HepG2 (cell line): ENCODE data around the gene MPP7. TPM values are rescaled to one million over a fixed set of nuclear protein-coding genes. Genes with fewer than 3 reads are reported as not detected.
A peak's percentile ranks its signal among the peaks of the same experiment; 100 is the strongest.

ENCODE experiments used
- ATAC-seq: fragments of 200-7000 bp; cut with Tn5 transposase; 3 replicates; pipeline ENCODE4 v1.9.1; 2020; ENCODE audit warnings: mild to moderate bottlenecking, moderate library complexity
- BruUV-seq: library from RNA; stranded (reverse); fragments of 400-500 nt; replicated peaks from 2 replicates; lab custom pipeline; 2021; lab: Mats Ljungman, UMichigan
- CTCF ChIA-PET: fragments of 300-600 bp; formaldehyde crosslinking; extraction: SDS; loops from one replicate; lab custom pipeline; 2021; ENCODE audit warnings: low total read pairs, inconsistent platforms, low intra/inter-chr PET ratio; lab: Yijun Ruan, JAX
- POLR2A ChIA-PET: fragments of 350-600 bp; sonication (Branson Sonifier 250); formaldehyde crosslinking; loops from one replicate; lab custom pipeline; 2020; ENCODE audit warnings: antibody characterized with exemption, inconsistent platforms; lab: Yijun Ruan, JAX
- DNase-seq: peaks from one replicate; pipeline ENCODE4 v3.0.0-alpha.2; 2015; ENCODE audit warnings: low spot score
- FAIRE-seq: peaks from 3 replicates; lab custom pipeline; 2011; peaks lifted over from hg19 to GRCh38; lab: Jason Lieb, UNC
- H2AFZ ChIP-seq: one replicate; pipeline ENCODE4 v1.6.1; 2011; ENCODE audit warnings: low read length, inconsistent platforms
- H3K27ac ChIP-seq: fragments of 300-600 bp; 3 replicates; pipeline ENCODE4 v1.8.0; 2011; ENCODE audit warnings: mixed run types, mild to moderate bottlenecking, mixed read lengths, low read length, inconsistent platforms; ENCODE audit not compliant: insufficient read depth; ENCODE audit errors: extremely low read length
- H3K27me3 ChIP-seq, 2 experiments: fragments of 200-600 bp in 1 of 2; 2 replicates in 1 of 2; 3 replicates in 1 of 2; pipeline versions ENCODE4 v1.6.0 to v1.8.0; 2011; ENCODE audit warnings: low read length in 2 of 2, mild to moderate bottlenecking in 2 of 2, moderate library complexity in 2 of 2, inconsistent platforms in 1 of 2; ENCODE audit not compliant: insufficient read depth in 2 of 2, control insufficient read depth in 1 of 2
- H3K36me3 ChIP-seq, 2 experiments: fragments of 200-600 bp in 1 of 2; replicated peaks in 1 of 2; 2 replicates in 1 of 2; 3 replicates in 1 of 2; pipeline versions ENCODE4 v1.5.1 to v1.8.0; 2011; ENCODE audit warnings: low read length in 2 of 2, inconsistent platforms in 1 of 2; ENCODE audit not compliant: insufficient read depth in 2 of 2, control insufficient read depth in 1 of 2
- H3K4me1 ChIP-seq: 2 replicates; pipeline ENCODE4 v1.5.1; 2012; ENCODE audit warnings: low read length, inconsistent platforms; ENCODE audit not compliant: insufficient read depth
- H3K4me2 ChIP-seq: 2 replicates; pipeline ENCODE4 v1.6.0; 2011; ENCODE audit warnings: low read depth, low read length, inconsistent platforms
- H3K4me3 ChIP-seq, 3 experiments: fragments of 200-600 bp in 1 of 3; sonication (generic), shearing (Covaris generic) in 1 of 3; replicated peaks in 1 of 3; 2 replicates each; pipeline ENCODE4 v1.5.1; 2011 to 2016; ENCODE audit warnings: low read length in 3 of 3, inconsistent platforms in 2 of 3, low read depth in 2 of 3, mild to moderate bottlenecking in 2 of 3, control low read depth in 1 of 3, mixed read lengths in 1 of 3; ENCODE audit not compliant: insufficient read depth in 1 of 3
- H3K79me2 ChIP-seq: one replicate; pipeline ENCODE4 v1.6.1; 2011; ENCODE audit warnings: low read length, inconsistent platforms; ENCODE audit not compliant: insufficient read depth
- H3K9ac ChIP-seq: 2 replicates; pipeline ENCODE4 v1.6.0; 2011; ENCODE audit warnings: mild to moderate bottlenecking, low read depth, low read length, inconsistent platforms; ENCODE audit not compliant: insufficient read depth
- H3K9me3 ChIP-seq: 2 replicates; pipeline ENCODE4 v1.5.1; 2012; ENCODE audit warnings: mild to moderate bottlenecking, low read length
- H4K20me1 ChIP-seq: 2 replicates; pipeline ENCODE4 v1.6.0; 2011; ENCODE audit warnings: inconsistent platforms, mild to moderate bottlenecking, low read length, moderate library complexity; ENCODE audit not compliant: insufficient read depth
- FOXA3 ChIP-seq: IDR thresholded peaks from 2 replicates; pipeline ENCODE4 v1.6.1; 2016; ENCODE audit warnings: missing genetic modification reagents, missing compliant biosample characterization
- GATAD2A ChIP-seq: IDR thresholded peaks from 2 replicates; pipeline ENCODE4 v1.6.1; 2016
- GZF1 ChIP-seq: sonication (generic); formaldehyde crosslinking; IDR thresholded peaks from 2 replicates; pipeline ENCODE4 v1.5.1; 2020; ENCODE audit warnings: mild to moderate bottlenecking, missing genetic modification reagents
- ONECUT2 ChIP-seq: sonication (generic); formaldehyde crosslinking; IDR thresholded peaks from 2 replicates; pipeline ENCODE4 v1.4.0; 2020; ENCODE audit warnings: missing genetic modification reagents
- RELA ChIP-seq: sonication (generic); formaldehyde crosslinking; IDR thresholded peaks from 2 replicates; pipeline ENCODE4 v1.4.0; 2020; ENCODE audit warnings: missing genetic modification reagents
- SOX6 ChIP-seq, 2 experiments: fragments of 450-650 bp in 1 of 2; sonication (generic) in 1 of 2; formaldehyde crosslinking in 1 of 2; IDR thresholded peaks; 2 replicates each; pipeline versions ENCODE4 v1.4.0 to v1.6.1; 2017 to 2020; ENCODE audit warnings: antibody characterized with exemption in 1 of 2, mild to moderate bottlenecking in 1 of 2, missing genetic modification reagents in 1 of 2
- ZNF770 ChIP-seq: sonication (generic); formaldehyde crosslinking; IDR thresholded peaks from 2 replicates; pipeline ENCODE4 v1.5.0; 2020; ENCODE audit warnings: mild to moderate bottlenecking, missing genetic modification reagents
- ZNF790 ChIP-seq: sonication (generic); formaldehyde crosslinking; IDR thresholded peaks from 2 replicates; pipeline ENCODE4 v1.8.0; 2022; ENCODE audit warnings: missing genetic modification reagents, mild to moderate bottlenecking, borderline replicate concordance
- WGBS: methylation state at CpG from one replicate; pipeline ENCODE4 v1.1.6; 2017; ENCODE audit warnings: low lambda C conversion rate; 5-methylcytosine and 5-hydroxymethylcytosine counted together
- in situ Hi-C: cut with HindIII; loops from 2 replicates; pipeline ENCODE4 v1.10.0; 2017; ENCODE audit warnings: low pct_unique_long_range_greater_than_20kb; ENCODE audit not compliant: extremely low pct_ligation_motif_present
- intact Hi-C: fragments of 100-400 bp; cut with micrococcal nuclease; formaldehyde crosslinking; loops from one replicate; pipeline ENCODE4 v1.10.0; 2022; ENCODE audit not compliant: unreplicated experiment
- polyA plus RNA-seq, 8 experiments: library from polyadenylated mRNA; depleted of rRNA in 3 of 8; stranded (reverse) in 7 of 8; unstranded in 1 of 8; fragments of >200 nt; fragmentation: Illumina TruSeq in 4 of 8; extraction: Trizol in 4 of 8; gene quantifications; 2 replicates each; pipeline versions ENCODE4 v1.2.1 to v1.2.3, GENCODE V29; 2011 to 2016; ENCODE audit warnings: low read depth in 4 of 8, missing spikeins in 1 of 8, mixed read lengths in 1 of 8; ENCODE audit not compliant: insufficient read depth in 1 of 8
- total RNA-seq, 5 experiments: library from RNA; depleted of rRNA; stranded (reverse); fragments of >200 nt; fragmentation: Illumina TruSeq; extraction: Trizol; gene quantifications; 2 replicates each; pipeline ENCODE4 v1.2.3, GENCODE V29; 2016; ENCODE audit warnings: low read depth in 1 of 5
- TF ChIP-seq, protein P1 (sequence below): IDR thresholded peaks from 2 replicates; pipeline ENCODE4 v1.4.0; 2020; ENCODE audit warnings: mild to moderate bottlenecking, missing genetic modification reagents
- TF ChIP-seq, protein P2 (sequence below): sonication (generic); formaldehyde crosslinking; IDR thresholded peaks from 2 replicates; pipeline ENCODE4 v1.4.0; 2020; ENCODE audit warnings: missing genetic modification reagents, borderline replicate concordance

MPP7 gene
- total and polyA plus RNA-seq, 2 of the 13 experiments (the other 11 are each of a cell fraction or from before 2014, with no cell fraction given): 6.8 to 16.4 TPM

DNA sequence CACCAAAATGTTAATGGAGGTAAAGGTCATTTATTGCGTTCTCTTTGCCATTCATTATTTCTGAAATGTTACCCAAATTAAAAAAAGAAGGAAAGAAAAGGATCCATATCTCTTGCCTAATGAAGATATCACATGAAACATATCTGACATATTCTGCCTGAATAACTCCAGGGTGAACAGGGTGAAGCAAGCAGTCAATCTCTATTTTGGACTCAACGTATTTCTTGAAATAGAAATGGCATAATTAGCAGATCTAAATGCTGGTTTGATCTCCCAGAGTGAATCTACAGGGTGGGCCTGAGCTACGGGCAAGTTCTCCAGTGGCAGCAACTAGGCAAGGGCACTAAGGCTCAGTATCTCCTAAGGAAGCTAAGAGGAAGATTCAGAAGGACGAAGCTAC is 24.0 kb downstream of the MPP7 start (continued):
- TF ChIP-seq GZF1 (CRISPR knock-in tag): no peak

- Histone ChIP-seq H4K20me1 (no peaks in the 10 kb centered on the region), H3K9ac (no peak overlapping the region), H3K36me3 (no peaks in the 10 kb centered on the region), H3K4me2 (no peak overlapping the region), H3K4me3 (no peak overlapping the region), H3K4me1 (peaks cover 24% of the 10 kb centered on the region), H3K79me2 (peaks cover 13% of the 10 kb centered on the region), H3K27ac (no peak overlapping the region), H3K9me3 (no peaks in the 10 kb centered on the region), H2AFZ (no peak overlapping the region), H3K27me3 (no peaks in the 10 kb centered on the region)
- ATAC-seq: peak; percentile 33
- intact Hi-C loops: no loop called here
- no peak for FAIRE-seq
- CTCF ChIA-PET: no interaction called here
- WGBS: 46% methylated on average over 4 of the region's 4 CpGs
- POLR2A ChIA-PET: interaction anchor here (2.2 kb wide), 1 partner anchor 27 kb away, joined by 6 read pairs; the partner anchor contains the start of gene MPP7
- peak; percentile 12 for DNase-seq
- BruUV-seq: no TSS peak
- TF ChIP-seq RELA (CRISPR knock-in tag) (no peak), GZF1 (CRISPR knock-in tag) (no peak), ZNF770 (CRISPR knock-in tag) (no peak), FOXA3 (peak; percentile 54), GATAD2A (CRISPR knock-in tag) (peak; percentile 68; the same call in 1 of the 2 replicates), ZNF790 (CRISPR knock-in tag) (no peak), ONECUT2 (CRISPR knock-in tag) (no peak), SOX6 (IDR thresholded peaks at IDR 0.05) (no peak), SOX6 (CRISPR knock-in tag; IDR thresholded peaks at IDR 0.05) (0 out of 2 replicates have a peak, but pooled peaks have one; percentile 11)
- TF ChIP-seq, protein P1, sequence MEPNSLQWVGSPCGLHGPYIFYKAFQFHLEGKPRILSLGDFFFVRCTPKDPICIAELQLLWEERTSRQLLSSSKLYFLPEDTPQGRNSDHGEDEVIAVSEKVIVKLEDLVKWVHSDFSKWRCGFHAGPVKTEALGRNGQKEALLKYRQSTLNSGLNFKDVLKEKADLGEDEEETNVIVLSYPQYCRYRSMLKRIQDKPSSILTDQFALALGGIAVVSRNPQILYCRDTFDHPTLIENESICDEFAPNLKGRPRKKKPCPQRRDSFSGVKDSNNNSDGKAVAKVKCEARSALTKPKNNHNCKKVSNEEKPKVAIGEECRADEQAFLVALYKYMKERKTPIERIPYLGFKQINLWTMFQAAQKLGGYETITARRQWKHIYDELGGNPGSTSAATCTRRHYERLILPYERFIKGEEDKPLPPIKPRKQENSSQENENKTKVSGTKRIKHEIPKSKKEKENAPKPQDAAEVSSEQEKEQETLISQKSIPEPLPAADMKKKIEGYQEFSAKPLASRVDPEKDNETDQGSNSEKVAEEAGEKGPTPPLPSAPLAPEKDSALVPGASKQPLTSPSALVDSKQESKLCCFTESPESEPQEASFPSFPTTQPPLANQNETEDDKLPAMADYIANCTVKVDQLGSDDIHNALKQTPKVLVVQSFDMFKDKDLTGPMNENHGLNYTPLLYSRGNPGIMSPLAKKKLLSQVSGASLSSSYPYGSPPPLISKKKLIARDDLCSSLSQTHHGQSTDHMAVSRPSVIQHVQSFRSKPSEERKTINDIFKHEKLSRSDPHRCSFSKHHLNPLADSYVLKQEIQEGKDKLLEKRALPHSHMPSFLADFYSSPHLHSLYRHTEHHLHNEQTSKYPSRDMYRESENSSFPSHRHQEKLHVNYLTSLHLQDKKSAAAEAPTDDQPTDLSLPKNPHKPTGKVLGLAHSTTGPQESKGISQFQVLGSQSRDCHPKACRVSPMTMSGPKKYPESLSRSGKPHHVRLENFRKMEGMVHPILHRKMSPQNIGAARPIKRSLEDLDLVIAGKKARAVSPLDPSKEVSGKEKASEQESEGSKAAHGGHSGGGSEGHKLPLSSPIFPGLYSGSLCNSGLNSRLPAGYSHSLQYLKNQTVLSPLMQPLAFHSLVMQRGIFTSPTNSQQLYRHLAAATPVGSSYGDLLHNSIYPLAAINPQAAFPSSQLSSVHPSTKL: 0 out of 2 replicates have a peak, but pooled peaks have one; percentile 25
- TF ChIP-seq, protein P2, sequence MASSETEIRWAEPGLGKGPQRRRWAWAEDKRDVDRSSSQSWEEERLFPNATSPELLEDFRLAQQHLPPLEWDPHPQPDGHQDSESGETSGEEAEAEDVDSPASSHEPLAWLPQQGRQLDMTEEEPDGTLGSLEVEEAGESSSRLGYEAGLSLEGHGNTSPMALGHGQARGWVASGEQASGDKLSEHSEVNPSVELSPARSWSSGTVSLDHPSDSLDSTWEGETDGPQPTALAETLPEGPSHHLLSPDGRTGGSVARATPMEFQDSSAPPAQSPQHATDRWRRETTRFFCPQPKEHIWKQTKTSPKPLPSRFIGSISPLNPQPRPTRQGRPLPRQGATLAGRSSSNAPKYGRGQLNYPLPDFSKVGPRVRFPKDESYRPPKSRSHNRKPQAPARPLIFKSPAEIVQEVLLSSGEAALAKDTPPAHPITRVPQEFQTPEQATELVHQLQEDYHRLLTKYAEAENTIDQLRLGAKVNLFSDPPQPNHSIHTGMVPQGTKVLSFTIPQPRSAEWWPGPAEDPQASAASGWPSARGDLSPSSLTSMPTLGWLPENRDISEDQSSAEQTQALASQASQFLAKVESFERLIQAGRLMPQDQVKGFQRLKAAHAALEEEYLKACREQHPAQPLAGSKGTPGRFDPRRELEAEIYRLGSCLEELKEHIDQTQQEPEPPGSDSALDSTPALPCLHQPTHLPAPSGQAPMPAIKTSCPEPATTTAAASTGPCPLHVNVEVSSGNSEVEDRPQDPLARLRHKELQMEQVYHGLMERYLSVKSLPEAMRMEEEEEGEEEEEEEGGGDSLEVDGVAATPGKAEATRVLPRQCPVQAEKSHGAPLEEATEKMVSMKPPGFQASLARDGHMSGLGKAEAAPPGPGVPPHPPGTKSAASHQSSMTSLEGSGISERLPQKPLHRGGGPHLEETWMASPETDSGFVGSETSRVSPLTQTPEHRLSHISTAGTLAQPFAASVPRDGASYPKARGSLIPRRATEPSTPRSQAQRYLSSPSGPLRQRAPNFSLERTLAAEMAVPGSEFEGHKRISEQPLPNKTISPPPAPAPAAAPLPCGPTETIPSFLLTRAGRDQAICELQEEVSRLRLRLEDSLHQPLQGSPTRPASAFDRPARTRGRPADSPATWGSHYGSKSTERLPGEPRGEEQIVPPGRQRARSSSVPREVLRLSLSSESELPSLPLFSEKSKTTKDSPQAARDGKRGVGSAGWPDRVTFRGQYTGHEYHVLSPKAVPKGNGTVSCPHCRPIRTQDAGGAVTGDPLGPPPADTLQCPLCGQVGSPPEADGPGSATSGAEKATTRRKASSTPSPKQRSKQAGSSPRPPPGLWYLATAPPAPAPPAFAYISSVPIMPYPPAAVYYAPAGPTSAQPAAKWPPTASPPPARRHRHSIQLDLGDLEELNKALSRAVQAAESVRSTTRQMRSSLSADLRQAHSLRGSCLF (CRISPR knock-in tag): no peak
- in situ Hi-C loops: no loop called here
Observed at GRCh38 chr10:28276384-28276783, 26.5 kb downstream of the MPP7 start.
